OCI-LY1 (cell line): Measurements from ENCODE around the gene PDE4D.

Experiments
- H2AFZ ChIP-seq: fragments of 200-600 bp; sonication (generic), shearing (Covaris generic); 2 replicates; pipeline ENCODE4 v1.6.0; 2014; ENCODE audit warnings: antibody characterized with exemption, mild to moderate bottlenecking, low read length
- H3F3A ChIP-seq: fragments of 200-600 bp; sonication (generic), shearing (Covaris generic); 2 replicates; pipeline ENCODE4 v1.6.0; 2014; ENCODE audit warnings: mild to moderate bottlenecking, antibody characterized with exemption, low read length, moderate library complexity; ENCODE audit not compliant: insufficient read depth
- H3K27ac ChIP-seq: fragments of 200-600 bp; sonication (generic); 2 replicates; pipeline ENCODE4 v1.5.1; 2014; ENCODE audit warnings: low read length, mixed run types, mild to moderate bottlenecking, low read depth; ENCODE audit not compliant: poor library complexity, severe bottlenecking
- H3K27me3 ChIP-seq: fragments of 200-600 bp; sonication (generic); 2 replicates; pipeline ENCODE4 v1.6.0; 2014; ENCODE audit warnings: antibody characterized with exemption, mild to moderate bottlenecking, low read length, moderate library complexity; ENCODE audit not compliant: insufficient read depth
- H3K36me3 ChIP-seq: fragments of 200-600 bp; sonication (generic); 2 replicates; pipeline ENCODE4 v1.6.1; 2014; ENCODE audit warnings: mild to moderate bottlenecking, antibody characterized with exemption, low read length, moderate library complexity, mixed read lengths; ENCODE audit not compliant: insufficient read depth
- H3K4me1 ChIP-seq: fragments of 200-600 bp; sonication (generic); 2 replicates; pipeline ENCODE4 v1.5.1; 2014; ENCODE audit warnings: mild to moderate bottlenecking, low read length, moderate library complexity; ENCODE audit not compliant: insufficient read depth, severe bottlenecking
- H3K4me2 ChIP-seq: fragments of 200-600 bp; sonication (generic), shearing (Covaris generic); 2 replicates; pipeline ENCODE4 v1.6.1; 2014; ENCODE audit warnings: low read length
- H3K4me3 ChIP-seq: fragments of 200-600 bp; sonication (generic); 2 replicates; pipeline ENCODE4 v1.5.1; 2014; ENCODE audit warnings: low read length, low read depth, mild to moderate bottlenecking, mixed read lengths; ENCODE audit not compliant: poor library complexity, severe bottlenecking
- H3K79me2 ChIP-seq: fragments of 200-600 bp; shearing (Covaris generic); 2 replicates; pipeline ENCODE4 v1.6.1; 2016; ENCODE audit warnings: mixed run types, low read length, mixed read lengths; ENCODE audit not compliant: insufficient read depth
- H3K9ac ChIP-seq: fragments of 200-600 bp; sonication (generic), shearing (Covaris generic); 2 replicates; pipeline ENCODE4 v1.6.1; 2014; ENCODE audit warnings: mild to moderate bottlenecking, low read length, mixed read lengths
- H3K9me2 ChIP-seq: fragments of 200-600 bp; sonication (generic), shearing (Covaris generic); 2 replicates; pipeline ENCODE4 v1.6.1; 2014; ENCODE audit warnings: low read depth, mild to moderate bottlenecking, low read length, mixed read lengths
- H3K9me3 ChIP-seq: fragments of 200-600 bp; shearing (Covaris generic); 2 replicates; pipeline ENCODE4 v1.6.1; 2014; ENCODE audit warnings: low read length, mixed read lengths
- H4K20me1 ChIP-seq: fragments of 200-600 bp; sonication (generic), shearing (Covaris generic); 2 replicates; pipeline ENCODE4 v1.6.0; 2016; ENCODE audit warnings: mild to moderate bottlenecking, low read length; ENCODE audit not compliant: insufficient read depth
- CTCF ChIP-seq: fragments of 200-600 bp; sonication (generic), shearing (Covaris generic); IDR thresholded peaks from 2 replicates; pipeline ENCODE4 v1.5.1; 2017; ENCODE audit warnings: mild to moderate bottlenecking, antibody characterized with exemption, low read length, moderate library complexity, mixed read lengths
- EZH2 ChIP-seq: fragments of 200-600 bp; sonication (generic), shearing (Covaris generic); IDR thresholded peaks from 2 replicates; pipeline ENCODE4 v1.8.0; 2017; ENCODE audit warnings: borderline replicate concordance, mixed run types, mild to moderate bottlenecking, antibody characterized with exemption, low read length, moderate library complexity, mixed read lengths

PDE4D gene

DNA sequence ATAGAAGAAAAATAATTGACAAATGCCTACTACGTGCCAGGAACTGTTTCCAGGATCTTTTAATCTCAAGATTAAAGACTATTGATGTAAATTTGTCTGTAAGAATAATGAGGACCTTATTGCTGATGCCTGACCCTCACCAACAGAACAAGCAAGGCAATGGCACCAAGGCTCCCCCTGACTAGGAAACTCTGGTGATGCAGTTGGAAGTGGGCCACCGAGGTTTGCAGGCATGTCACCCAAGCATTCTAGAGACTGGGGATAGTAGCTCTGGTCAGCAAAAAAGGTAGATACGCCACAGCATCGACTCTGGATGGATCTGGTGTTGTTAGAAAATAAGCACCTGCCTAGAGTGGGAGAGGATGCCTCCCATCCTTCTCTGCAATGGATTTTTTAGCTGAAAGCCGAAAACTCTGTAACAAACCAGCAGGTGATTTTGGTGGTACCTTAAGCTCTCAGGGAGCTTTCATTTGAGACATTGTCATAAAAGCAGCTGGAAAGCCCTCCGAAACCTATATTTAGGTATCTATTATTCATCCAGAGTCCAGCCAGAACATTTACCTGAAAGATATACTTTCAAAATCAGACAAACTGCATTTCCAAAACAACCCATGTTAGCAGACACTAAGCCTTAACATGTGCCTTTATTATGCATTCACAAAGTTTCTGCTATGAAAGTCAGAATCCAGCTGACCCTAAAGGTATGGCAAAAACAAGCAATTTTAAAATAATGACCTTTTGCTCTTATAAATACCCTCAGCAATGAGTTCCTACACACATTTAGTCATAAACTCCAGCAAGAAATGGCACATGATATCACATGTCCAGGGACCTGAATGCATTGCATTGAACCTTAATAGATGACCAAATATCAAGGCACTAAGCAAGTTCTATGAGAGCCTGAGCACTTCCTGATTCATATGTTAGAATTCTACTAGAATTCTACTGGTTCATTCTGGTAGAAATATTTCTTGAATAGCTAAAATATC, 308.4 kb downstream of the PDE4D start:
- H2AFZ ChIP-seq, result no peak overlapping the region
- no peaks in the 10 kb centered on the region for H3K27me3 ChIP-seq
- no peak for TF ChIP-seq CTCF
- no peak for TF ChIP-seq EZH2
- no peaks in the 10 kb centered on the region for H3K4me1 ChIP-seq
- no peaks in the 10 kb centered on the region for H3K79me2 ChIP-seq
- no peaks in the 10 kb centered on the region for H3F3A ChIP-seq
- H3K4me3 ChIP-seq, result no peak overlapping the region
- no peak overlapping the region for H3K27ac ChIP-seq
- no peaks in the 10 kb centered on the region for H3K9me3 ChIP-seq
- no peaks in the 10 kb centered on the region for H3K9me2 ChIP-seq
- no peak overlapping the region for H3K4me2 ChIP-seq
- H3K9ac ChIP-seq, result no peak overlapping the region
- H4K20me1 ChIP-seq, result no peaks in the 10 kb centered on the region
- H3K36me3 ChIP-seq, result no peaks in the 10 kb centered on the region

GRCh38 chr5:59583810-59584562, 309.5 kb downstream of the PDE4D start:
- H3K4me2 ChIP-seq, result no peak overlapping the region
- H3F3A ChIP-seq, result no peaks in the 10 kb centered on the region
- H3K36me3 ChIP-seq, result no peaks in the 10 kb centered on the region
- TF ChIP-seq EZH2 (no peak), CTCF (no peak)
- H2AFZ ChIP-seq, result no peak overlapping the region
- H3K4me1 ChIP-seq, result no peaks in the 10 kb centered on the region
- H3K4me3 ChIP-seq, result no peak overlapping the region
- no peaks in the 10 kb centered on the region for H4K20me1 ChIP-seq
- no peaks in the 10 kb centered on the region for H3K9me3 ChIP-seq
- no peak overlapping the region for H3K9ac ChIP-seq
- no peaks in the 10 kb centered on the region for H3K9me2 ChIP-seq
- no peak overlapping the region for H3K27ac ChIP-seq
- no peaks in the 10 kb centered on the region for H3K27me3 ChIP-seq
- H3K79me2 ChIP-seq, result no peaks in the 10 kb centered on the region

- Histone ChIP-seq H3K4me2 (no peak overlapping the region), H3K9ac (no peak overlapping the region), H3K9me3 (no peaks in the 10 kb centered on the region), H3K4me3 (no peak overlapping the region), H2AFZ (no peak overlapping the region), H3K36me3 (no peaks in the 10 kb centered on the region), H3K79me2 (no peaks in the 10 kb centered on the region), H3K9me2 (no peaks in the 10 kb centered on the region), H4K20me1 (no peaks in the 10 kb centered on the region), H3K27ac (no peak overlapping the region), H3K4me1 (no peaks in the 10 kb centered on the region), H3F3A (no peaks in the 10 kb centered on the region), H3K27me3 (no peaks in the 10 kb centered on the region)
- TF ChIP-seq EZH2, result no peak
- no peak for TF ChIP-seq CTCF
These were observed 310.2 kb downstream of the PDE4D start for GRCh38 chr5:59583151-59583809.
